ENCODE data around the gene SFSWAP. TPM values are rescaled to one million over a fixed set of nuclear protein-coding genes. Genes with fewer than 3 reads are reported as not detected.

SFSWAP gene
- polyA plus RNA-seq, 3 donors, result 7.3 to 33.0 (median 10.7) TPM

DNA sequence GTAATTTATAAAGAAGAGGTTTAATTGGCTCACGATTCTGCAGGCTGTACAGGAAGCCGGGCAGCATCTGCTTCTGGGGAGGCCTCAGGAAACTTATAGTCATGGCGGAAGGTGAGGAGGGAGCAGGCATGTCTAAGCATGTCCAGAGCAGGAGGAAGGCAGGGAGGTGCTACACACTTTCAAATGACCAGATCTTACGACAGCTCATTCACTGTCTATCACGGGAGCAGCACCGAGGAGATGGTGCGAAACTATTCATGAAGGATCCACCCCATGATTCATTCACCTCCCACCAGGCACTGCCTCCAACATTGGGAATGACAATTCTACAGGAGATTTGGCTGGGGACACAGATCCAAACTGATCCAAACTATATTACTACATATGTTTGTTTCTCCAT lies 10.0 kb downstream of the SFSWAP start:
- no peaks in the 10 kb centered on the region for H3K27me3 Mint-ChIP-seq (ENCODE audit: low read depth in 3 of 3)
- Histone ChIP-seq H3K4me1 (ENCODE audit: control insufficient read depth in 1 of 2, insufficient read depth in 2 of 2, low read length in 2 of 2) (no peaks in the 10 kb centered on the region), H4K20me1 (ENCODE audit: insufficient read depth, low read length) (peaks cover 61% of the 10 kb centered on the region), H3K27me3 (ENCODE audit: control insufficient read depth in 2 of 2, insufficient read depth in 2 of 2, low read length in 2 of 2) (no peaks in the 10 kb centered on the region), H3K27ac (ENCODE audit: low read depth in 1 of 2, low read length in 2 of 2) (no peak overlapping the region), H3K4me3 (replicated peaks in 1 of 3; ENCODE audit: low read depth in 2 of 3, low read length in 3 of 3) (no peak overlapping the region), H3K36me3 (replicated peaks in 1 of 2; ENCODE audit: control insufficient read depth in 1 of 2, insufficient read depth in 2 of 2, low read length in 2 of 2) (peaks cover 99 to 100% of the 10 kb centered on the region in 2 donors), H3K79me2 (ENCODE audit: insufficient read depth, low read length) (peaks cover 48% of the 10 kb centered on the region), H3K9ac (ENCODE audit: insufficient read depth, low read length, poor library complexity, severe bottlenecking) (no peak overlapping the region), H2AFZ (ENCODE audit: insufficient read depth, low read depth, low read length, poor library complexity, severe bottlenecking) (no peak overlapping the region), H3K9me3 (replicated peaks in 1 of 2; ENCODE audit: control insufficient read depth in 1 of 2, insufficient read depth in 1 of 2, low read length in 2 of 2) (no peaks in the 10 kb centered on the region), H3K4me2 (replicated peaks; ENCODE audit: extremely low read depth, low read length, poor library complexity, severe bottlenecking) (no peak overlapping the region)
- TF ChIP-seq, protein P1, sequence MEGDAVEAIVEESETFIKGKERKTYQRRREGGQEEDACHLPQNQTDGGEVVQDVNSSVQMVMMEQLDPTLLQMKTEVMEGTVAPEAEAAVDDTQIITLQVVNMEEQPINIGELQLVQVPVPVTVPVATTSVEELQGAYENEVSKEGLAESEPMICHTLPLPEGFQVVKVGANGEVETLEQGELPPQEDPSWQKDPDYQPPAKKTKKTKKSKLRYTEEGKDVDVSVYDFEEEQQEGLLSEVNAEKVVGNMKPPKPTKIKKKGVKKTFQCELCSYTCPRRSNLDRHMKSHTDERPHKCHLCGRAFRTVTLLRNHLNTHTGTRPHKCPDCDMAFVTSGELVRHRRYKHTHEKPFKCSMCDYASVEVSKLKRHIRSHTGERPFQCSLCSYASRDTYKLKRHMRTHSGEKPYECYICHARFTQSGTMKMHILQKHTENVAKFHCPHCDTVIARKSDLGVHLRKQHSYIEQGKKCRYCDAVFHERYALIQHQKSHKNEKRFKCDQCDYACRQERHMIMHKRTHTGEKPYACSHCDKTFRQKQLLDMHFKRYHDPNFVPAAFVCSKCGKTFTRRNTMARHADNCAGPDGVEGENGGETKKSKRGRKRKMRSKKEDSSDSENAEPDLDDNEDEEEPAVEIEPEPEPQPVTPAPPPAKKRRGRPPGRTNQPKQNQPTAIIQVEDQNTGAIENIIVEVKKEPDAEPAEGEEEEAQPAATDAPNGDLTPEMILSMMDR (IDR thresholded peaks at IDR 0.05), result no peak
- H3K4me3 Mint-ChIP-seq, result no peak overlapping the region
- no peaks in the 10 kb centered on the region for H3K4me1 Mint-ChIP-seq
- H3K27ac Mint-ChIP-seq, result peak overlapping the region in 1 of 7 donors; percentile 62
- H3K36me3 Mint-ChIP-seq, result peaks cover 84% of the 10 kb centered on the region in 2 donors
- 98% methylated on average over 7 of the region's 7 CpGs for WGBS (ENCODE audit: insufficient coverage)
- intact Hi-C loops (cut with micrococcal nuclease), result no loop called here
- DNase-seq, result no peak
- H3K9me3 Mint-ChIP-seq, result no peaks in the 10 kb centered on the region

DNA sequence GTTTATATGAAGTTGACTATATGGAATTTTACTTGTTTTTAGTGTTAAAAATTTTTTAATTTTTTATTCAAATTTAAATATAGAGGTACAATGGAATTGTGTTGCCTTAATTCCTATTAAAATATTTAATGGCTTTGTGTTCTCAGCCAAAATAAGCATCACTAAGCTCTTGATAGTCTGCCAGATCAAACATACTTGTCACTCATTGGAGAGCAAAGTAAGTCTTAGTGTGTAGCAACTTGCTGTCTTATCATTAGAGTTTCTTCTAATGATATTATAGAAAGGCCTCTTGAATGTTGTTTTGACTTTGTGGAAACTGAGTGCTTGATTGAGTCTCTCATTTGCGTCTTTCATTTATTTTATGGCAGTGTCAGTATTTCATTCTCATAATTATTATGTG lies 10.7 kb downstream of the SFSWAP start:
- TF ChIP-seq, protein P1 (IDR thresholded peaks at IDR 0.05), result no peak
- Mint-ChIP-seq H3K27me3 (ENCODE audit: low read depth in 3 of 3) (no peaks in the 10 kb centered on the region), H3K4me1 (no peaks in the 10 kb centered on the region), H3K27ac (no peak overlapping the region), H3K4me3 (no peak overlapping the region), H3K36me3 (peaks cover 82 to 84% of the 10 kb centered on the region in 2 donors), H3K9me3 (no peaks in the 10 kb centered on the region)
- intact Hi-C loops (cut with micrococcal nuclease), result no loop called here
- Histone ChIP-seq H3K27ac (ENCODE audit: low read depth in 1 of 2, low read length in 2 of 2) (no peak overlapping the region), H3K79me2 (ENCODE audit: insufficient read depth, low read length) (peaks cover 48% of the 10 kb centered on the region), H4K20me1 (ENCODE audit: insufficient read depth, low read length) (peaks cover 61% of the 10 kb centered on the region), H3K4me1 (ENCODE audit: control insufficient read depth in 1 of 2, insufficient read depth in 2 of 2, low read length in 2 of 2) (no peaks in the 10 kb centered on the region), H3K9me3 (replicated peaks in 1 of 2; ENCODE audit: control insufficient read depth in 1 of 2, insufficient read depth in 1 of 2, low read length in 2 of 2) (no peaks in the 10 kb centered on the region), H3K9ac (ENCODE audit: insufficient read depth, low read length, poor library complexity, severe bottlenecking) (no peak overlapping the region), H3K27me3 (ENCODE audit: control insufficient read depth in 2 of 2, insufficient read depth in 2 of 2, low read length in 2 of 2) (no peaks in the 10 kb centered on the region), H2AFZ (ENCODE audit: insufficient read depth, low read depth, low read length, poor library complexity, severe bottlenecking) (no peak overlapping the region), H3K4me3 (replicated peaks in 1 of 3; ENCODE audit: low read depth in 2 of 3, low read length in 3 of 3) (no peak overlapping the region), H3K4me2 (replicated peaks; ENCODE audit: extremely low read depth, low read length, poor library complexity, severe bottlenecking) (no peak overlapping the region), H3K36me3 (replicated peaks in 1 of 2; ENCODE audit: control insufficient read depth in 1 of 2, insufficient read depth in 2 of 2, low read length in 2 of 2) (peaks cover 96 to 100% of the 10 kb centered on the region in 2 donors)
- WGBS (ENCODE audit: insufficient coverage), result no CpG with 5 or more reads among the region's 1 CpG
- no peak for DNase-seq

Measured in CD14-positive monocyte (primary cell).